GM20000 (cell line): ENCODE measurements around the gene KCNB1.

Experiments
- DNase-seq: peaks from one replicate; pipeline ENCODE4 v3.0.0; 2012; ENCODE audit warnings: low spot score
- CTCF ChIP-seq: IDR thresholded peaks from 2 replicates; pipeline ENCODE4 v1.5.1; 2012; ENCODE audit warnings: mild to moderate bottlenecking, control low read depth; ENCODE audit errors: extremely low read depth, missing control alignments

KCNB1 gene

DNA sequence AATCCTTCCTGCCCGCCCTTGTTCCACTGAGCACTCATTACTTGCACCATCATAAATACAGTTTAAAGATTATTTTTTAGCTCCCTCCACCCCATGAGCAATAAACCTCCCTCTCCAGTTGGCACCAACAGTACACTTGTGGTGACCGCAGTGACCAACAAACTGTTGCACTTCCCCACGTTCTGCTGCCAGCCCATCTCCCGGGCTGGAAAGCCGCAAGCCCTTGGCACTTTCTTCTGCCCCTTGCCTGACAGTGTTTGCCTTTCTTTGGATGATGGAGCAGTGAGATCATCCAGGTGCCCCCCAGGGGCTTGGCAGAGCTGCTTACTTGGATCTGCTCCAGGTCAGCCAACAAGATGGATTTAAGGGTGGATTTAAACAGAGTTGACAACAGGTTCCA lies 21.6 kb downstream of the KCNB1 start:
- DNase-seq = no peak
- no peak for TF ChIP-seq CTCF

DNA sequence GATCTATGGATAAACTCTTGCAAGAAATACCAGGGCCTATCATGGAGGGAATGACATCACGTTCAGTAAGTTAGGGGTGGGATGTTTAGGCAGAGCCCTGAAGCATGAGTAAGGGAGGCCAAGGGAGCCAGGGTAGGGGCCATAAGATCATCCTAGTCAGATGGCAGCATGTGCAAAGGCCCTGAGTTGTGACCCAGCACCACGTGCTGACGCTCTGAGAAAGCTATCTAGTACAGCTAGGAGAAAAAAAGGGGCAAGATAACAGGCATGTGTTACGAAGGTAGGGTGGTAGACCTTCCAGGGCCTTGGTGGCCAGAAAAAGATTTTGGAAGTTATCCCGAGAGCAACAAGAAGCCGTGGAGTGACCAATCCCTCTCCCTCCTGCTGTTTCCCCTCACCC lies 22.3 kb downstream of the KCNB1 start:
- TF ChIP-seq CTCF = no peak
- DNase-seq = no peak

- TF ChIP-seq CTCF = no peak
- DNase-seq = no peak
These were observed 22.8 kb downstream of the KCNB1 start for GRCh38 chr20:49459684-49460083.

- DNase-seq = no peak
- TF ChIP-seq CTCF = no peak
These were observed 25.0 kb downstream of the KCNB1 start for GRCh38 chr20:49457444-49457843.

DNA sequence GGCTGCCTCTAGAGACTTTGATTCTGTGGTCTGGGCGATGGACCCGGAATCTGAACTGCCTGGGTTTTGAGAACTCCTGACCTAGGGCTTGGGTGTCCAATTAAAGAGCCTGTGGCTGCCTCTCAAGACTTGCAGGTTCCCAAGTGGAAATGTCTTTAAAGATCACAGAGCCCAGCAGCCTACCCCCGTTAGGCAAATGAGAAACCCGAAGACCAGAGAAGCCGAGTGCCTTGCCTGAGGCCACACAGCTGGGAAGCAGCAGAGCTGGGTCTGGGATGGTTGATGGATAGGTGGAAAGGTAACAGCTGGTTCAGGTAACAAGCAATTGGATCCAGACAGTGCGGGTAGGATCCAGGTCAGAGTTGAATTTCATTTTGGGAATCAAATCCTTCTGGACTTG lies 25.8 kb downstream of the KCNB1 start:
- TF ChIP-seq CTCF = no peak
- no peak for DNase-seq

DNA sequence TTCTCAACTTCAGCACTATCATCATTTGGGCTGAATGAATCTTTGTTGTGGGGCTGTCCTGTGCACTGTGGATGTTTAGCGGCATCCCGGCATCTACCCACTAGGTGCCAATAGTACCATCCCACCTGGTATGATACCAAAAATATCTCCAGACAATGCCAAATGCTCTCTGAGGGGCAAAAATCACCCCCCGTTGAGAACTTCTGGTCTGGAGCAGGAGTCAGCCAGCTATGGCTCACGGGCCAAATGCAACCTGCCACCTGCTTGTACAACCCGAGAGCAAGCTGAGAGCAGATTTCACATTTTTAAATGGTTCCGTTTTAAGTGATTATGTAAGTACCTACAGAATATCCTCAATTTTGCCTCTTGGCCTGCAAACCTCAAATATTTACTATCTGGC lies 26.8 kb downstream of the KCNB1 start:
- no peak for DNase-seq
- no peak for TF ChIP-seq CTCF

- no peak for TF ChIP-seq CTCF
- DNase-seq = no peak
These were observed 30.4 kb downstream of the KCNB1 start for GRCh38 chr20:49452011-49452482.
